PC-9 (cell line): ENCODE data around the gene MYO1G.

Experiments
- CTCF ChIP-seq: fragments of 200-600 bp; sonication (generic); conservative IDR thresholded peaks from 2 replicates; pipeline ENCODE4 v1.6.1; 2017; ENCODE audit warnings: mixed run types, antibody characterized with exemption, mild to moderate bottlenecking, moderate library complexity
- EZH2 ChIP-seq: fragments of 200-600 bp; sonication (generic); IDR thresholded peaks from 2 replicates; pipeline ENCODE4 v1.8.0; 2017; ENCODE audit warnings: antibody characterized with exemption, low read depth

- TF ChIP-seq CTCF, result no peak
- no peak for TF ChIP-seq EZH2
Measured at GRCh38 chr7:45007571-45008328, 28.9 kb upstream of the MYO1G start.
